ENCODE measurements around the gene OSBP2.

Gene OSBP2

GRCh38 chr22:30870451-30871345 is 176.0 kb downstream of the OSBP2 start:
- TF ChIP-seq CTCF (IDR thresholded peaks at IDR 0.05; ENCODE audit: low read depth, low read length), result no peak
- H3K4me3 ChIP-seq (ENCODE audit: low read depth, low read length), result no peak overlapping the region
- no peak for DNase-seq (ENCODE audit: low read depth, low spot score)
- in situ Hi-C loops (cut with HindIII; ENCODE audit: low sequenced_read_pairs), result no loop called here

- in situ Hi-C loops (cut with HindIII; ENCODE audit: low sequenced_read_pairs), result no loop called here
- H3K4me3 ChIP-seq (ENCODE audit: low read depth, low read length), result no peak overlapping the region
- TF ChIP-seq CTCF (IDR thresholded peaks at IDR 0.05; ENCODE audit: low read depth, low read length), result no peak
- no peak for DNase-seq (ENCODE audit: low read depth, low spot score)
Measured at GRCh38 chr22:30871391-30872284, 177.0 kb downstream of the OSBP2 start.

DNA sequence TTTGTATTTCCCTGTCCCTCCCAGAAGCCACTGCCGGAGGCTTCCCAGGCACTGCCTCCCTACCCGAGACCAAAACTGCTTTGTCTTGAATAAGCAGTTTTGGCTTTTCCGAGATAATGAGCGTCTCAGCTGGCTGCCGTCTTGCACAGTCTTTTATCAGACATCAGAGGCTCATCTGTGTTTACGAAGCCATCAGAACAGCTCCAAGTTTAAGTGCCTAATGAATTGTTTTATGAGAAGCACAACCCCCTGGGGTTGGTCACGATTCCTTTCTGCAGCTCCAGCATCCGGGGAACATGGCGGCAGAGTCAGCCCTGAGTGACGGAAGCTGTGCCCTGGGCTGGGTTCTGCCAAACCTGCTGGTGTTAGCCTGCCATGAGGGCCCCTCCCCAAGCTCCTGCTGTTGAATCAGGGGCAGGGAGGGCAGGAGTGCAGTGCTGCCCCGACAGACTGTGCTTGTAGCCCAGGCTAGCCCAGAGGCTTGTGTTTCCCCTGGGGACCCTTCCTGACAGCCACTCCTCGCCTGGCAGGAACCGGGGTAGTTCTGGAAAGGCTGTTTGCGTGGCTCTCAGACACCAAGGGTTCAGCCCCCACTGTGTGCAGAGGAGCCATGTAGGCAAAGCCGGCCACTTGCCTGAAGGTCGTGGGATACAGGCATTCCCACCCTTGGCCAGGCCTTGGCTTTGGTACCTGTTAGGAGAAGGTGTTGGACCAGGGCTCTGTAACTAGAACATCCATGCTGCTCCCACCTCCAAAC is 177.8 kb downstream of the OSBP2 start:
- DNase-seq (ENCODE audit: low read depth, low spot score), result no peak
- TF ChIP-seq CTCF (IDR thresholded peaks at IDR 0.05; ENCODE audit: low read depth, low read length), result no peak
- H3K4me3 ChIP-seq (ENCODE audit: low read depth, low read length), result no peak overlapping the region
- in situ Hi-C loops (cut with HindIII; ENCODE audit: low sequenced_read_pairs), result no loop called here

GRCh38 chr22:30873086-30873650 is 178.5 kb downstream of the OSBP2 start:
- DNase-seq (ENCODE audit: low read depth, low spot score), result no peak
- in situ Hi-C loops (cut with HindIII; ENCODE audit: low sequenced_read_pairs), result no loop called here
- H3K4me3 ChIP-seq (ENCODE audit: low read depth, low read length), result no peak overlapping the region

DNA sequence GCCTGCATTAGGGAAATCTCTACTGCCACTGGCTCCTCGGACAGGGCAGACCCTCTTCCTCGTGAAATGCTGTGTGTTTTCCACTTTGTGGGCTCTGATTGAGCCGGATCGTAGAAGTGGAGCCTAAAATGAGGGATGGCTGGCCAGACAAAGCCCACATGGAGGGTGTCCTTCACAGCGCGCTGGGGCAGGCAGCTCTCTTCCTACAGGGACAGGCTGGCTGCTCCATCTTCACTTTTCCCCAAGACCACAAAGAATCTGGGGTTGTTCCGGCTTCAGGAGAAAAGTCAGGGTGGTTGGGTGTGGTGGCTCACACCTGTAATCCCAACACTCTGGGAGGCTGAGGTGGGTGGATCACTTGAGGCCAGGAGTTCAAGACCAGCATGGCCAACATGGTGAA is 179.0 kb downstream of the OSBP2 start:
- no peak for DNase-seq (ENCODE audit: low read depth, low spot score)
- in situ Hi-C loops (cut with HindIII; ENCODE audit: low sequenced_read_pairs), result no loop called here
- no peak for TF ChIP-seq CTCF (IDR thresholded peaks at IDR 0.05; ENCODE audit: low read depth, low read length)
- no peak overlapping the region for H3K4me3 ChIP-seq (ENCODE audit: low read depth, low read length)

More at GRCh38 chr22:30873086-30873650, 178.5 kb downstream of the OSBP2 start:
- TF ChIP-seq CTCF (IDR thresholded peaks at IDR 0.05; ENCODE audit: low read depth, low read length), result no peak
